Colonic mucosa (tissue), 4 donors: ENCODE data around the gene APH1B. TPM values are rescaled to one million over a fixed set of nuclear protein-coding genes. Genes with fewer than 3 reads are reported as not detected.
A peak's percentile ranks its signal among the peaks of the same experiment; 100 is the strongest.

Experiments used
- DNase-seq: peaks from one replicate; pipeline ENCODE4 v3.0.0-alpha.2; 2020
- H3K27ac ChIP-seq: fragments of 200-600 bp; one replicate; pipeline ENCODE4 v1.8.0; 2021
- H3K27me3 ChIP-seq: fragments of 200-600 bp; one replicate; pipeline ENCODE4 v1.8.0; 2021
- H3K36me3 ChIP-seq: fragments of 200-600 bp; one replicate; pipeline ENCODE4 v1.8.0; 2021
- H3K4me1 ChIP-seq: fragments of 200-600 bp; one replicate; pipeline ENCODE4 v1.8.0; 2021; ENCODE audit warnings: mild to moderate bottlenecking
- H3K4me3 ChIP-seq: fragments of 200-600 bp; one replicate; pipeline ENCODE4 v1.8.0; 2021
- H3K9ac ChIP-seq, 2 donors: one replicate each; pipeline ENCODE4 v1.7.0; 2013; ENCODE audit warnings: control low read depth in 2 of 2, low read depth in 2 of 2, low read length in 2 of 2
- H3K9me3 ChIP-seq: fragments of 200-600 bp; one replicate; pipeline ENCODE4 v1.8.0; 2021
- CTCF ChIP-seq: fragments of 200-600 bp; IDR thresholded peaks from one replicate; pipeline ENCODE4 v1.8.0; 2022; ENCODE audit warnings: antibody characterized with exemption, mild to moderate bottlenecking
- intact Hi-C: fragments of 100-400 bp; cut with DNase I; formaldehyde crosslinking; loops from one replicate; pipeline ENCODE4 v1.14.1; 2022
- total RNA-seq, 2 donors: library from RNA; stranded (reverse); fragmentation: NEBNext Ultra II Directional in 1 of 2; extraction: Animal tissue kit (Norgen Biotek cat#: 25700) in 1 of 2; gene quantifications; one replicate each; pipeline ENCODE4 v1.2.1, GENCODE V29; 2021
- donor health status: healthy.
- donor health status: DM: no; HTN: no; CAD: no.
- donor health status: DM: no; HTN: no; CAD: no.

Gene APH1B
- total RNA-seq, 2 donors from 2014 or later, result 5.0 to 8.9 TPM

GRCh38 chr15:63352808-63353207 is 75.4 kb downstream of the APH1B start:
- no peak for DNase-seq

GRCh38 chr15:63353261-63353660 is 75.9 kb downstream of the APH1B start:
- intact Hi-C loops, result no loop called here

More at GRCh38 chr15:63352808-63353207, 75.4 kb downstream of the APH1B start:
- H3K27me3 ChIP-seq, result no peaks in the 10 kb centered on the region
- no peaks in the 10 kb centered on the region for H3K36me3 ChIP-seq
- peak overlapping the region; percentile 91 for H3K27ac ChIP-seq
- peak overlapping the region in 1 of 2 donors; percentile 67 for H3K9ac ChIP-seq
- no peak overlapping the region for H3K4me3 ChIP-seq
- peaks cover 8% of the 10 kb centered on the region for H3K4me1 ChIP-seq
- no peak for TF ChIP-seq CTCF
- H3K9me3 ChIP-seq, result no peaks in the 10 kb centered on the region
- intact Hi-C loops, result no loop called here

GRCh38 chr15:63353887-63354286 is 76.5 kb downstream of the APH1B start:
- peak; percentile 73 for DNase-seq
- Histone ChIP-seq H3K4me3 (no peak overlapping the region), H3K4me1 (peaks cover 5% of the 10 kb centered on the region), H3K9me3 (no peaks in the 10 kb centered on the region), H3K9ac (peak overlapping the region in 1 of 2 donors; percentile 67), H3K36me3 (no peaks in the 10 kb centered on the region), H3K27me3 (no peaks in the 10 kb centered on the region), H3K27ac (peak overlapping the region; percentile 91)
- intact Hi-C loops, result no loop called here
- TF ChIP-seq CTCF, result no peak

More at GRCh38 chr15:63353261-63353660, 75.9 kb downstream of the APH1B start:
- peaks cover 8% of the 10 kb centered on the region for H3K4me1 ChIP-seq
- peak overlapping the region in 1 of 2 donors; percentile 67 for H3K9ac ChIP-seq
- no peak overlapping the region for H3K4me3 ChIP-seq
- no peak for TF ChIP-seq CTCF
- DNase-seq, result no peak
- no peaks in the 10 kb centered on the region for H3K9me3 ChIP-seq
- no peaks in the 10 kb centered on the region for H3K27me3 ChIP-seq
- no peaks in the 10 kb centered on the region for H3K36me3 ChIP-seq
- H3K27ac ChIP-seq, result peak overlapping the region; percentile 91

- Histone ChIP-seq H3K36me3 (no peaks in the 10 kb centered on the region), H3K4me3 (no peak overlapping the region), H3K9me3 (no peaks in the 10 kb centered on the region), H3K9ac (peak overlapping the region in 1 of 2 donors; percentile 78), H3K4me1 (peaks cover 5% of the 10 kb centered on the region), H3K27ac (peak overlapping the region; percentile 91), H3K27me3 (no peaks in the 10 kb centered on the region)
- TF ChIP-seq CTCF, result no peak
- DNase-seq, result peak; percentile 89
- intact Hi-C loops, result no loop called here
Measured at GRCh38 chr15:63354821-63355650, 77.6 kb downstream of the APH1B start.

- intact Hi-C loops, result no loop called here
- Histone ChIP-seq H3K27ac (peak overlapping the region; percentile 91), H3K27me3 (no peaks in the 10 kb centered on the region), H3K9me3 (no peaks in the 10 kb centered on the region), H3K4me3 (no peak overlapping the region), H3K36me3 (no peaks in the 10 kb centered on the region), H3K9ac (peak overlapping the region in 1 of 2 donors; percentile 62), H3K4me1 (peaks cover 5% of the 10 kb centered on the region)
- no peak for TF ChIP-seq CTCF
- peak; percentile 54 for DNase-seq
Measured at GRCh38 chr15:63357061-63357460, 79.7 kb downstream of the APH1B start.
